Naive thymus-derived CD4-positive, alpha-beta T cell (primary cell): Measurements from ENCODE around the gene FAM236D. TPM values are rescaled to one million over a fixed set of nuclear protein-coding genes. Genes with fewer than 3 reads are reported as not detected.
"Not testable (repeated sequence)": the region's sequence is repeated elsewhere in the genome, so short reads cannot be mapped to it uniquely, and the experiment has no call there.

Source experiments
- ATAC-seq: fragments of 150-1000 bp; cut with Tn5 transposase; 2 replicates; pipeline ENCODE4 v1.10.0; 2021; ENCODE audit warnings: mild to moderate bottlenecking, moderate library complexity
- CTCF ChIA-PET: fragments of 350-600 bp; sonication (Branson Sonifier 250); formaldehyde crosslinking; loops from one replicate; lab custom pipeline; 2021; ENCODE audit warnings: antibody characterized with exemption; lab: Charles Lee
- POLR2A ChIA-PET: fragments of 350-600 bp; sonication (Branson Sonifier 250); formaldehyde crosslinking; loops from one replicate; lab custom pipeline; 2021; ENCODE audit warnings: antibody characterized with exemption, inconsistent platforms; lab: Charles Lee
- DNase-seq, 9 donors: peaks; one replicate each; pipeline versions ENCODE4 v3.0.0 to v3.0.0-alpha.2; 2020 to 2022; ENCODE audit warnings: mixed read lengths in 1 of 9
- H3K27ac ChIP-seq: one replicate; pipeline ENCODE4 v1.7.0; 2013; ENCODE audit warnings: mild to moderate bottlenecking, low read depth, low read length, moderate library complexity
- H3K27me3 ChIP-seq, 2 donors: one replicate each; pipeline ENCODE4 v1.7.0; 2013; ENCODE audit warnings: low read length in 2 of 2, mild to moderate bottlenecking in 2 of 2, moderate library complexity in 2 of 2; ENCODE audit not compliant: control insufficient read depth in 2 of 2, insufficient read depth in 2 of 2
- H3K36me3 ChIP-seq, 3 experiments: 1 replicate in 2 of 3; 2 replicates in 1 of 3; pipeline ENCODE4 v1.7.0; 2013; ENCODE audit warnings: low read length in 3 of 3, mild to moderate bottlenecking in 3 of 3, moderate library complexity in 1 of 3; ENCODE audit not compliant: insufficient read depth in 3 of 3, control insufficient read depth in 2 of 3
- H3K4me1 ChIP-seq, 2 donors: one replicate each; pipeline ENCODE4 v1.7.0; 2013; ENCODE audit warnings: low read length in 2 of 2, mild to moderate bottlenecking in 2 of 2, moderate library complexity in 1 of 2; ENCODE audit not compliant: control insufficient read depth in 2 of 2, insufficient read depth in 2 of 2
- H3K4me3 ChIP-seq: 2 replicates; pipeline ENCODE4 v1.7.0; 2013; ENCODE audit warnings: mild to moderate bottlenecking, low read length
- H3K9me3 ChIP-seq, 3 experiments: 1 replicate in 2 of 3; 2 replicates in 1 of 3; pipeline ENCODE4 v1.7.0; 2013; ENCODE audit warnings: low read length in 3 of 3; ENCODE audit not compliant: control insufficient read depth in 2 of 3
- H3K27ac Mint-ChIP-seq, 9 donors: one replicate each; pipeline ENCODE4 v1.8.0; 2020 to 2022; ENCODE audit warnings: mixed read lengths in 9 of 9, mild to moderate bottlenecking in 8 of 9, moderate library complexity in 5 of 9, inconsistent platforms in 2 of 9
- H3K27me3 Mint-ChIP-seq, 5 donors: one replicate each; pipeline ENCODE4 v1.8.0; 2021 to 2022; ENCODE audit warnings: mixed read lengths in 5 of 5, mild to moderate bottlenecking in 1 of 5
- H3K36me3 Mint-ChIP-seq, 5 donors: one replicate each; pipeline ENCODE4 v1.8.0; 2020 to 2022; ENCODE audit warnings: mixed read lengths in 5 of 5, mild to moderate bottlenecking in 3 of 5, inconsistent platforms in 1 of 5
- H3K4me1 Mint-ChIP-seq, 7 donors: one replicate each; pipeline ENCODE4 v1.8.0; 2020 to 2022; ENCODE audit warnings: mixed read lengths in 7 of 7, mild to moderate bottlenecking in 3 of 7, inconsistent platforms in 1 of 7
- H3K4me3 Mint-ChIP-seq, 10 donors: one replicate each; pipeline ENCODE4 v1.8.0; 2020 to 2022; ENCODE audit warnings: mild to moderate bottlenecking in 10 of 10, mixed read lengths in 10 of 10, moderate library complexity in 6 of 10, inconsistent platforms in 2 of 10
- H3K9me3 Mint-ChIP-seq, 11 donors: one replicate each; pipeline ENCODE4 v1.8.0; 2020 to 2022; ENCODE audit warnings: mixed read lengths in 11 of 11, mild to moderate bottlenecking in 4 of 11, inconsistent platforms in 1 of 11, moderate library complexity in 1 of 11
- intact Hi-C, 2 donors: fragments of 100-400 bp; cut with micrococcal nuclease; formaldehyde crosslinking; loops; one replicate each; pipeline ENCODE4 v1.15.1; 2023
- polyA plus RNA-seq, 2 donors: library from polyadenylated mRNA; unstranded; fragments of 300-500 nt; fragmentation: Illumina TruSeq; gene quantifications; one replicate each; pipeline ENCODE4 v1.2.3, GENCODE V29; 2021
- total RNA-seq, 6 experiments: library from RNA in 5 of 6; stranded (reverse) in 5 of 6; gene quantifications; 1 replicate in 5 of 6; 2 replicates in 1 of 6; pipeline ENCODE4 v1.2.3 and lab custom pipeline; 2021 to 2026

FAM236D gene
- total RNA-seq (not detected), polyA plus RNA-seq (not detected), total RNA-seq (lab: John Stamatoyannopoulos, UW) (not detected)

DNA sequence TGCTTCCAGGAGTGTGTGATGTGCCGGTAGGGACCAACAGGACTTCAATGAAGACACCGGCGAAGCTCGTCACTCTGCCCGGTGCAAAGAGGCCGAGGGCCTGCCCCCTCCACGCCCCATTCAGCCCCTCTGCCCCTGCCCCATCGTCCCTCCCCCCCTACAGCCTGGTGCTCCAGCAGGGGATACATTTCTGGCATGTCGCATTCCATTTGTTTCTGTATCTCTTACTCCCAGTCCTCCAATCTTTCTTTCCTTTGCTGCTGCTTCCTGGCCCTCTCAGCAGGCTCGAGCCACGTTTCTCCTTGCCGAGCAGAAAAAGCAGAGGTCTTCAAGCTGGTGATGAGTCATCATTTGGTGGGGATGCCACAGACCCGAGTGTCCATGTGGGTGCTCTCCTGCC, at the start of gene FAM236D:
Gene FAM236D, minus strand, starts transcription at position 101 of the 400 bp plus-strand sequence. Its CDS starts 100 bp downstream, at position 1.
- H3K4me3 ChIP-seq, H3K27me3 ChIP-seq, H3K27ac Mint-ChIP-seq, H3K27me3 Mint-ChIP-seq, H3K36me3 ChIP-seq, H3K9me3 ChIP-seq, intact Hi-C loops, H3K36me3 Mint-ChIP-seq, H3K4me1 ChIP-seq, H3K27ac ChIP-seq, POLR2A ChIA-PET, ATAC-seq, H3K4me3 Mint-ChIP-seq, H3K9me3 Mint-ChIP-seq, H3K4me1 Mint-ChIP-seq, DNase-seq, CTCF ChIA-PET: not testable (repeated sequence)

- not testable (repeated sequence) for H3K4me3 Mint-ChIP-seq
These were observed 29.5 kb upstream of the FAM236D start for GRCh38 chrX:72837532-72837931.

DNA sequence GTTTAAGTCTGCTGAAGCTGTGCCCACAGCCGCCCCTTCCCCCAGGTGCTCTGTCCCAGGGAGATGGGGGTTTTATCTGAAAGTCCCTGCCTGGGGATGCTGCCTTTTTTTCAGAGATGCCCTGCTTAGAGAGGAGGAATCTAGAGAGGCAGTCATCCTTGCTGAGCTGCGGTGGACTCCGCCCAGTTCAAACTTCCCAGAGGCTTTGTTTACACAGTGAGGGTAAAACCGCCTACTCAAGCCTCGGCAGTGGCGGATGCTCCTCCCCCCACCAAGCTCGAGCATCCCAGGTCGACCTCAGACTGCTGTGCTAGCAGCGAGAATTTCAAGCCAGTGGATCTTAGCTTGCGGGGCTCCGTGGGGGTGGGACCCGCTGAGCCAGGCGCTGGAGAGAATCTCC, 22.7 kb upstream of the FAM236D start:
- H3K27me3 ChIP-seq, intact Hi-C loops, ATAC-seq, H3K9me3 ChIP-seq, CTCF ChIA-PET, H3K36me3 ChIP-seq, H3K4me1 Mint-ChIP-seq, H3K4me1 ChIP-seq, H3K27ac ChIP-seq, H3K4me3 Mint-ChIP-seq, H3K27me3 Mint-ChIP-seq, H3K36me3 Mint-ChIP-seq, POLR2A ChIA-PET, H3K4me3 ChIP-seq, H3K9me3 Mint-ChIP-seq, DNase-seq, H3K27ac Mint-ChIP-seq: not testable (repeated sequence)

More at GRCh38 chrX:72837532-72837931, 29.5 kb upstream of the FAM236D start:
- POLR2A ChIA-PET, H3K4me3 ChIP-seq, H3K27me3 ChIP-seq, H3K9me3 ChIP-seq, H3K27me3 Mint-ChIP-seq, H3K36me3 Mint-ChIP-seq, H3K4me1 ChIP-seq, H3K27ac ChIP-seq, CTCF ChIA-PET, H3K27ac Mint-ChIP-seq, ATAC-seq, H3K9me3 Mint-ChIP-seq, DNase-seq, H3K4me1 Mint-ChIP-seq, H3K36me3 ChIP-seq, intact Hi-C loops: not testable (repeated sequence)

DNA sequence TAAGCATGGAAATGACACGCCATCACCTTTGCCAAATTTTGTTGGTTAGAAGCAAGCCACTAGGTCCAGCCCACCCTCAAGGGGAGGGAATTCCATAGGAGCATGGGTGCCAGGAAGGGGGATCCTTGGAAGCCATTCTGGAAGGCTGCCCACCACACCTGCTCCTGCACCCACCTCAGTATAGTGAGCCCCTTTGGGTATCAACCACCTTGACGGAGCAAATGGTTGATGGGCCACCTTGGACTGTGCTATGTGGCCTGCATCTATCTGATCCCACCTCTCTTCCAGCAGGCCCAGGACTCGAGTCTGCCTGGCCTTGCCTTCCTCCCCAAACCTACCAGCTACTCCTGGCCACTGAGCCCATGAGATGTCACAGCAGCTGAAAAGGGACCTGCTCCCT, 17.6 kb downstream of the FAM236D start:
- not testable (repeated sequence) for H3K27ac Mint-ChIP-seq, ATAC-seq, H3K4me3 ChIP-seq

DNA sequence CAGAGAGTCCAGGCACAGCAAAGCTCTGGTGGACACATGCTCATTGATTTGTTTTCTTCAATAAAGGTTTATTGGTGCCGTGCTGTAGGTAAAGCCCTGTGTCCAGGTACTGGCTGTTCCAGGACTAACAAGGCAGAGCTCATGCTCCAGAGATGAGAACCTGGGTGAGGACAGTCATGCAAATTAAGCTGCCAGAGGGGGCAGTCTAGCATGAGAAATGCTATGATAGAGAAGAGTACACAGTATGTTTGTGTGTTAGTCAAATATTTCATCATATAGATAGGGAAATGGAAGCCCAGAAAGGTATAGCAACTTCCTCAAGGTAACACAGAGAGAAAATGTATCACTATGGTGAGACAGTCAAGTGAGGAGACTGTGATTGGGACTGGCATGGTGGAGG, 19.9 kb downstream of the FAM236D start:
- H3K4me1 ChIP-seq, POLR2A ChIA-PET, H3K27ac Mint-ChIP-seq, intact Hi-C loops, CTCF ChIA-PET, H3K36me3 Mint-ChIP-seq, H3K4me3 Mint-ChIP-seq, H3K36me3 ChIP-seq, H3K4me3 ChIP-seq, H3K27me3 ChIP-seq, H3K27me3 Mint-ChIP-seq, ATAC-seq, H3K4me1 Mint-ChIP-seq, H3K27ac ChIP-seq, H3K9me3 ChIP-seq, DNase-seq, H3K9me3 Mint-ChIP-seq: not testable (repeated sequence)

More for the DNA sequence above, 17.6 kb downstream of the FAM236D start:
- H3K4me3 Mint-ChIP-seq, H3K9me3 ChIP-seq, H3K27me3 ChIP-seq, H3K27me3 Mint-ChIP-seq, DNase-seq, POLR2A ChIA-PET, H3K36me3 ChIP-seq, H3K9me3 Mint-ChIP-seq, intact Hi-C loops, H3K4me1 Mint-ChIP-seq, H3K4me1 ChIP-seq, H3K36me3 Mint-ChIP-seq, CTCF ChIA-PET, H3K27ac ChIP-seq: not testable (repeated sequence)

GRCh38 chrX:72783964-72784363, 24.0 kb downstream of the FAM236D start:
- H3K9me3 ChIP-seq, H3K36me3 Mint-ChIP-seq, H3K4me1 ChIP-seq, H3K27ac ChIP-seq, intact Hi-C loops, H3K4me1 Mint-ChIP-seq, H3K9me3 Mint-ChIP-seq, H3K27me3 Mint-ChIP-seq, POLR2A ChIA-PET, H3K4me3 ChIP-seq, DNase-seq, ATAC-seq, H3K36me3 ChIP-seq, CTCF ChIA-PET, H3K4me3 Mint-ChIP-seq, H3K27ac Mint-ChIP-seq, H3K27me3 ChIP-seq: not testable (repeated sequence)

DNA sequence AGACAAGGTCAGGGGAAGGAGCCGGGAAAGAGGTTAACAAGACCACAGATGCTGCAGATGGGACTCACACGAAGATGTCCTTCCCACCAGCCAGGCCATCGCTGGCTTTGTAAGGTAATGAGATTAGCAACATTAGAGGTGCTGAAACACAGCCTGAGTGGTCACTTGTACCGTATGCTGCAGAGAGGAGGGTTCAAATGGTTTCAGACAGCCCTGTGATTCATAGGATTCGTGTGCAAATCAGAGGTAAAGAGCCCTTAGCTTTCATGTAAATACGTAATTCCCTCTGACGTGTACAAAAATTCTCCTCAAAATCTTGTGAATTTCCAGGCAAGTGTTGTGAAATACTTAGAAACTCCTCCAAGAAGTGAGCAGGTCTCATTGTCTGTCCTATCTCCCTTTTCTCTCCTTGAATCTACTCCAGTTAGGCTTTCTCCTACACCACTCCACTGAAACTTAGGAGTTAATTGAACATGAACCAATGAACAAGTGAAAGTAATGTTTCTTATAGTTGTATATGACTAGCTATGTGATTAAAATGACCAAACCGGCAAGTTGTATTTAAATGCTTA, 24.6 kb downstream of the FAM236D start:
- POLR2A ChIA-PET, CTCF ChIA-PET, H3K9me3 ChIP-seq, H3K27me3 Mint-ChIP-seq, H3K4me1 ChIP-seq, DNase-seq, H3K4me3 Mint-ChIP-seq, intact Hi-C loops, H3K27me3 ChIP-seq, H3K36me3 Mint-ChIP-seq, ATAC-seq, H3K4me1 Mint-ChIP-seq, H3K36me3 ChIP-seq, H3K9me3 Mint-ChIP-seq, H3K27ac ChIP-seq, H3K27ac Mint-ChIP-seq, H3K4me3 ChIP-seq: not testable (repeated sequence)
